Activated CD4-positive, alpha-beta T cell treated with anti-CD3 and anti-CD28 coated beads, Interleukin-2, amount 50 U/mL, for 1 hour (primary cell): ENCODE results near the gene SEMA3B.
"Not testable (repeated sequence)": the region's sequence is repeated elsewhere in the genome, so short reads cannot be mapped to it uniquely, and the experiment has no call there.

Experiments
- DNase-seq: peaks from one replicate; pipeline ENCODE4 v3.0.0-alpha.2; 2020

Gene SEMA3B

GRCh38 chr3:50274371-50275104 lies 5.6 kb downstream of the SEMA3B start:
- DNase-seq = peak; percentile 76

- DNase-seq = no peak
Measured at GRCh38 chr3:50275141-50275995, 6.4 kb downstream of the SEMA3B start.

GRCh38 chr3:50275996-50276761 lies 7.2 kb downstream of the SEMA3B start:
- DNase-seq = no peak

GRCh38 chr3:50276762-50277101 lies 7.8 kb downstream of the SEMA3B start:
- DNase-seq = no peak

GRCh38 chr3:50278123-50278879 lies 9.4 kb downstream of the SEMA3B start:
- no peak for DNase-seq

GRCh38 chr3:50278880-50279224 lies 9.9 kb downstream of the SEMA3B start, which contains the start of gene LSMEM2:
LSMEM2 (plus strand) TSS chr3:50279087; CDS start chr3:50279114, 27 bp downstream.
- DNase-seq = no peak

- DNase-seq = no peak
Measured at GRCh38 chr3:50279255-50280016, 10.5 kb downstream of the SEMA3B start.

GRCh38 chr3:50284121-50284520 lies 15.2 kb downstream of the SEMA3B start:
- DNase-seq = not testable (repeated sequence)

GRCh38 chr3:50286322-50287227 lies 17.6 kb downstream of the SEMA3B start:
- no peak for DNase-seq

- DNase-seq = no peak
Measured at GRCh38 chr3:50287262-50287661, 18.3 kb downstream of the SEMA3B start.

- DNase-seq = no peak
Measured at GRCh38 chr3:50288387-50289007, 19.6 kb downstream of the SEMA3B start.

GRCh38 chr3:50289130-50289529 lies 20.2 kb downstream of the SEMA3B start:
- DNase-seq = no peak

- DNase-seq = no peak
Measured at GRCh38 chr3:50290161-50290641, 21.3 kb downstream of the SEMA3B start.

GRCh38 chr3:50292159-50293078 lies 23.5 kb downstream of the SEMA3B start, which contains the start of gene IFRD2:
IFRD2 (minus strand) TSS chr3:50292429; CDS start chr3:50292274, 155 bp downstream.
- peak; percentile 95 for DNase-seq

- DNase-seq = no peak
Measured at GRCh38 chr3:50293079-50293801, 24.3 kb downstream of the SEMA3B start.

GRCh38 chr3:50294089-50294488 lies 25.1 kb downstream of the SEMA3B start:
- no peak for DNase-seq

GRCh38 chr3:50294492-50295403 lies 25.8 kb downstream of the SEMA3B start:
- DNase-seq = no peak
